Adrenal gland (tissue), 12 donors: ENCODE data around the gene SARS1. TPM values are rescaled to one million over a fixed set of nuclear protein-coding genes. Genes with fewer than 3 reads are reported as not detected.
"Not testable (repeated sequence)": the region's sequence is repeated elsewhere in the genome, so short reads cannot be mapped to it uniquely, and the experiment has no call there.

ENCODE experiments used
- DNase-seq, 7 donors: peaks; one replicate each; pipeline ENCODE4 v3.0.0-alpha.2; 2019 to 2020
- H3K27ac ChIP-seq, 5 donors: fragments of 200-600 bp; sonication (generic) in 4 of 5; 1 replicate in 3 of 5; 2 replicates in 2 of 5; pipeline versions ENCODE4 v1.5.1 to v1.8.0; 2016 to 2020; ENCODE audit warnings: mild to moderate bottlenecking in 1 of 5
- H3K27me3 ChIP-seq: fragments of 200-600 bp; 2 replicates; pipeline ENCODE4 v1.8.0; 2021
- H3K36me3 ChIP-seq, 2 donors: fragments of 200-600 bp; replicated peaks in 1 of 2; 1 replicate in 1 of 2; 2 replicates in 1 of 2; pipeline versions ENCODE4 v1.5.1 to v1.8.0; 2018 to 2022
- H3K4me1 ChIP-seq, 2 donors: fragments of 200-600 bp; replicated peaks in 1 of 2; 1 replicate in 1 of 2; 2 replicates in 1 of 2; pipeline versions ENCODE4 v1.5.1 to v1.8.0; 2018 to 2021
- H3K4me3 ChIP-seq, 4 donors: fragments of 200-600 bp; sonication (generic) in 3 of 4; one replicate each; pipeline ENCODE4 v1.5.1; 2016 to 2018
- H3K9me3 ChIP-seq, 3 donors: fragments of 200-600 bp; sonication (generic) in 1 of 3; replicated peaks in 1 of 3; 1 replicate in 2 of 3; 2 replicates in 1 of 3; pipeline versions ENCODE4 v1.5.1 to v1.8.0; 2016 to 2021
- POLR2A ChIP-seq, 2 donors: fragments of 450-650 bp; IDR thresholded peaks; one replicate each; pipeline ENCODE4 v1.6.1; 2017; ENCODE audit warnings: antibody characterized with exemption in 2 of 2, mild to moderate bottlenecking in 2 of 2, moderate library complexity in 1 of 2
- WGBS, 4 donors: extraction: QIAGEN DNeasy Blood & Tissue Kit in 2 of 4; methylation state at CpG; one replicate each; pipeline versions ENCODE4 v1.1.5 to v1.1.7; 2013 to 2017; 5-methylcytosine and 5-hydroxymethylcytosine counted together
- intact Hi-C, 2 donors: fragments of 100-400 bp; cut with DNase I; formaldehyde crosslinking; loops; one replicate each; pipeline versions ENCODE4 v1.14.1 to v1.15.0; 2022 to 2023
- polyA plus RNA-seq, 3 donors: library from polyadenylated mRNA; stranded (reverse); fragments of 200-250 nt in 2 of 3; fragments of 350-450 nt in 1 of 3; fragmentation: Illumina TruSeq in 1 of 3; extraction: RNeasy Lipid Tissue Mini Kit (QIAGEN cat#74804) in 1 of 3; gene quantifications; one replicate each; pipeline ENCODE4 v1.2.3, GENCODE V29; 2013 to 2014
- total RNA-seq, 9 donors: library from RNA; depleted of rRNA in 4 of 9; stranded (reverse); fragments of >200 nt in 4 of 9; fragments of 120-200 nt in 1 of 9; fragmentation: NEBNext Ultra II Directional in 1 of 9; extraction: Animal tissue kit (Norgen Biotek cat#: 25700) in 1 of 9; gene quantifications; one replicate each; pipeline versions ENCODE4 v1.1.0 to v1.2.4, GENCODE V29; 2013 to 2023
- TF ChIP-seq, protein P1 (sequence below), 6 experiments: fragments of 450-650 bp in 4 of 6; fragments of 200-600 bp in 2 of 6; sonication (generic) in 1 of 6; IDR thresholded peaks; 1 replicate in 5 of 6; 2 replicates in 1 of 6; pipeline versions ENCODE4 v1.5.1 to v1.8.0; 2016 to 2021; ENCODE audit warnings: antibody characterized with exemption in 6 of 6, mild to moderate bottlenecking in 2 of 6, moderate library complexity in 1 of 6
- donor health status: healthy with polysubstance abuse.
- donor health status: Bipolar disorder and iron deficiency.
- donor health status: DM: yes; HTN: yes; CAD: no.
- donor health status: DM: no; HTN: no; CAD: no.
- donor health status: DM: no; HTN: no; CAD: no.
- donor health status: DM: yes; HTN: yes; CAD: no.

The SARS1 gene
- total and polyA plus RNA-seq, 12 donors, result 64.3 to 216 (median 152) TPM

DNA sequence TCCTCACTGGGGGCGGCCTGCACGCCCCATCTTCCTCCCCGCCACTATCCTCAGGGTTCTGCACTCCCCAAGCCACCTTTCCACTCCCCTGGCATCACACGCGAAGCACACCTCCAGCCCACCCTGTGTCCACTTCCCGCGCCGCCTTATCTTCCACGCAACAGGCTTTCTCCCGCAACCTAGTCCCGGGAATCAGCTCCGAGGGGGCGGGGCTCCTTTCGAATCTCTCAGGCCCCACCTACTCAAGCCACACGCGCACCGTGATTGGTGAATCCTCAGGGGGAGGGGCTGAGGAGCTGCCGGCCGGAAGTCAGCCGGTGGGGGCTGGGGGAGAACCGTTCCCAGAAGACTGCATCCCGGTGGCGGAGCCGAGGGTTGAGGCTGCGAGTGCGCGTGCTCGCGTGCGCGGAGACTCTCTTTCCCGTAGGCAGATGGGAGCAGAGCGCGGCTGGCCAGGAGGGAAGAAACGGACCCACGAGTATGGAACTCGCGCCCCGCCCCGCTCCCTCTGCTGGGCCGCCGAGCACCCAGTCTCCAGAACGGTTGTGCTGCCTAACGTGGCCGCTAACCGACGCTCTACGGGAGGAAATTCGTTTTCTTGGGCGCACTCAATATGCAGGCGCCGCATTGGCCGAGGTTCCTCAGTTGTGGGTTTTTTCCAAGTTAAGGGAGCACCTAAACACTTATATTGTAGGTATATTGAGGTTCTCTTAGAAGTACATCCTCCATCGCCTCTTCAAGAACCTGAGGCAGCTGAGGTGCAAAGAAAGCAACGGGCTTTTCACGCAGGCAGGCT is 69.4 kb downstream of the SARS1 start, which contains the start of gene PSRC1:
Gene PSRC1 (minus strand): TSS at position 194 of the 796 bp plus-strand sequence.
- DNase-seq, result peak; percentile 95 to 98 (median 97)
- Histone ChIP-seq H3K36me3 (no peaks in the 10 kb centered on the region), H3K27me3 (no peaks in the 10 kb centered on the region), H3K9me3 (no peaks in the 10 kb centered on the region), H3K4me1 (peaks cover 0 to 17% of the 10 kb centered on the region in 2 donors), H3K4me3 (peak within 1 kb of the TSS; percentile 15 to 69 (median 42)), H3K27ac (peak within 1 kb of the TSS; percentile 73 to 94 (median 83))
- intact Hi-C loops, result no loop called here
- peak in 1 of 2 donors; percentile 86 for TF ChIP-seq POLR2A (IDR thresholded peaks at IDR 0.05)
- TF ChIP-seq, protein P1, sequence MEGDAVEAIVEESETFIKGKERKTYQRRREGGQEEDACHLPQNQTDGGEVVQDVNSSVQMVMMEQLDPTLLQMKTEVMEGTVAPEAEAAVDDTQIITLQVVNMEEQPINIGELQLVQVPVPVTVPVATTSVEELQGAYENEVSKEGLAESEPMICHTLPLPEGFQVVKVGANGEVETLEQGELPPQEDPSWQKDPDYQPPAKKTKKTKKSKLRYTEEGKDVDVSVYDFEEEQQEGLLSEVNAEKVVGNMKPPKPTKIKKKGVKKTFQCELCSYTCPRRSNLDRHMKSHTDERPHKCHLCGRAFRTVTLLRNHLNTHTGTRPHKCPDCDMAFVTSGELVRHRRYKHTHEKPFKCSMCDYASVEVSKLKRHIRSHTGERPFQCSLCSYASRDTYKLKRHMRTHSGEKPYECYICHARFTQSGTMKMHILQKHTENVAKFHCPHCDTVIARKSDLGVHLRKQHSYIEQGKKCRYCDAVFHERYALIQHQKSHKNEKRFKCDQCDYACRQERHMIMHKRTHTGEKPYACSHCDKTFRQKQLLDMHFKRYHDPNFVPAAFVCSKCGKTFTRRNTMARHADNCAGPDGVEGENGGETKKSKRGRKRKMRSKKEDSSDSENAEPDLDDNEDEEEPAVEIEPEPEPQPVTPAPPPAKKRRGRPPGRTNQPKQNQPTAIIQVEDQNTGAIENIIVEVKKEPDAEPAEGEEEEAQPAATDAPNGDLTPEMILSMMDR (IDR thresholded peaks at IDR 0.05), result peak; percentile 31 to 69 (median 62)
- WGBS, 4 donors, result 0 to 3% (median 1%) methylated on average over 22 to 56 of the region's 56 CpGs

DNA sequence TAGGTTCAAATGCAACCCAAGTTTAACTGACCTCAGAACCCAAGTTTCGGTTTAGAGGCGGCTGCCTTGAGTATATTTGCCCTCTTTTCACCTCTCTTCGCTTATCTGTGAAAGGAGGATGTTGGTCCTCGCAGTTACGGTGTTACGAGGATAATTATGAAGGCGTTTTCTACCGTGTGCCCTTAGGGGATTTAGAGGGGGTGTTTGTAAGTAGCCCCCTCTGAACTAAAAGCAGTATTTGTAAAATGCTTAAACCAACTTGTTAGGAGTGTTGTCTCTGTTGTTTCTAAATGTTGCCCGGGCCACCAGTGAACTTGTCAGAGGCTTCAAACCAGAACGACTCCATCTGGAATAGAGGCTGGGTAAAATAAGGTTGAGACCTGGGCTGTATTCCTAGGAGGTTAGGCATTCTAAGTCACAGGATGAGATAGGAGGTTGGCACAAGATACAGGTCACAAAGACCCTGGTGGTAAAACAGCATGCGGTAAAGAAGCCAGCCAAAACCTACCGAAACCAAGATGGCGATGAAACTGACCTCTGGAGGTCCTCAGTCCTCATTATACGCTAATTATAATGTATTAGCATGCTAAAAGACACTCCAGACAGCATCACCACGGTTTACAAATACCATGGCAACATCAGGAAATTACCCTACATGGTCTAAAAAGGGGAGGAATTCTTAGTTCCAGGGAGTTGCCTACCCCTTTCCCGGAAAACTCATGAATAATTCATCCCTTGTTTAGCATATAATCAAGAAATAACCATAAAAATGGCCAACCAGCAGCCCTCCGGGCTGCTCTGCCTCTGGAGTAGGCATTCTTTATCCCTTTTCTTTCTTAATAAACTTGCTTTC is 70.3 kb downstream of the SARS1 start:
- Histone ChIP-seq H3K4me1 (peaks cover 0 to 17% of the 10 kb centered on the region in 2 donors), H3K27ac (peak overlapping the region; percentile 73 to 94 (median 83)), H3K4me3 (peak overlapping the region; percentile 15 to 69 (median 42)), H3K36me3 (no peaks in the 10 kb centered on the region), H3K9me3 (no peaks in the 10 kb centered on the region), H3K27me3 (no peaks in the 10 kb centered on the region)
- no peak for DNase-seq
- TF ChIP-seq, protein P1 (IDR thresholded peaks at IDR 0.05), result no peak
- TF ChIP-seq POLR2A (IDR thresholded peaks at IDR 0.05), result no peak
- WGBS, 4 donors, result 41 to 47% (median 45%) methylated on average over 17 of the region's 17 CpGs
- intact Hi-C loops, result no loop called here

DNA sequence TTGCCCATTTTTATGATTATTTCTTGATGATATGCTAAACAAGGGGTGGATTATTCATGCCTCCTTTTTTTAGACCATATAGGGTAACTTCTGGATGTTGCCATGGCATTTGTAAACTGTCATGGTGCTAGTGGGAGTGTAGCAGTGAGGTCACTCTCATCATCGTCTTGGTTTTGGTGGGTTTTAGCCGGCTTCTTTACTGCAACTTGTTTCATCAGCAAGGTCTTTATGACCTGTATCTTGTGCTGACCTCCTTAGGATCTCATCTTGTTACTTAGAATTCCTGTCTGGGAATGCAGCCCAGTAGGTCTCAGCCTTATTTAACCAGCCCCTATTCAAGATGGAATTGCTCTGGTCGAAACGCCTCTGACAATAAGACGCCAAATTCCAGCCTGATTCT is 73.0 kb downstream of the SARS1 start:
- H3K27ac ChIP-seq, intact Hi-C loops, DNase-seq, H3K36me3 ChIP-seq, H3K4me3 ChIP-seq, H3K27me3 ChIP-seq, H3K9me3 ChIP-seq: not testable (repeated sequence)
- 83 to 89% (median 85%) methylated on average over 5 of the region's 5 CpGs for WGBS, 4 donors
- peaks cover 0 to 16% of the 10 kb centered on the region in 2 donors for H3K4me1 ChIP-seq

Other genes with a start within 250 kb of the SARS1 start
- 10 to 100 TPM in 6 of 9 donors, 1 to 10 TPM in 3; 8.2 to 16.0 (median 10.9) TPM for gene WDR47, start 171.8 kb upstream of the SARS1 start, total RNA-seq
- 10 to 100 TPM in 1 of 3 donors, 1 to 10 TPM in 2; 2.4 to 11.8 (median 2.7) TPM for gene WDR47, start 171.8 kb upstream of the SARS1 start, polyA plus RNA-seq
- 10 to 100 TPM; 11.7 to 68.6 (median 31.3) TPM for gene TAF13, start 137.9 kb upstream of the SARS1 start, total RNA-seq
- gene TAF13, start 137.9 kb upstream of the SARS1 start, polyA plus RNA-seq, result 10 to 100 TPM; 13.7 to 96.5 (median 21.6) TPM
- 10 to 100 TPM; 30.0 to 92.1 (median 58.1) TPM for gene TMEM167B, start 123.2 kb upstream of the SARS1 start, total RNA-seq
- gene TMEM167B, start 123.2 kb upstream of the SARS1 start, polyA plus RNA-seq, result 100 to 1,000 TPM in 1 of 3 donors, 10 to 100 TPM in 2; 14.2 to 106 (median 16.9) TPM
- 1 to 10 TPM in 6 of 9 donors, under 1 TPM in 3; 0.09 to 9.9 (median 1.4) TPM for gene ELAPOR1, start 99.8 kb upstream of the SARS1 start, total RNA-seq
- 10 to 100 TPM in 1 of 3 donors, 1 to 10 TPM in 2; 1.4 to 11.2 (median 5.6) TPM for gene ELAPOR1, start 99.8 kb upstream of the SARS1 start, polyA plus RNA-seq
- gene CELSR2, start 35.6 kb downstream of the SARS1 start, total RNA-seq, result 1 to 10 TPM in 8 of 9 donors, under 1 TPM in 1; 0.89 to 9.1 (median 5.1) TPM
- 1 to 10 TPM; 1.7 to 6.3 (median 1.8) TPM for gene CELSR2, start 35.6 kb downstream of the SARS1 start, polyA plus RNA-seq
- 10 to 100 TPM in 1 of 9 donors, 1 to 10 TPM in 7, under 1 TPM in 1; 0.52 to 13.2 (median 2.6) TPM for gene PSRC1, start 69.2 kb downstream of the SARS1 start, total RNA-seq
- 1 to 10 TPM; 1.7 to 5.8 (median 2.4) TPM for gene PSRC1, start 69.2 kb downstream of the SARS1 start, polyA plus RNA-seq
- 10 to 100 TPM in 1 of 9 donors, under 1 TPM in 3, not detected in 5; 0.32 to 12.3 (median 0.51) TPM for gene MYBPHL, start 93.1 kb downstream of the SARS1 start, total RNA-seq
- under 1 TPM in 2 of 3 donors, not detected in 1; 0.35 to 0.98 TPM for gene MYBPHL, start 93.1 kb downstream of the SARS1 start, polyA plus RNA-seq
- gene SORT1, start 184.0 kb downstream of the SARS1 start, total RNA-seq, result 10 to 100 TPM; 20.1 to 56.8 (median 41.8) TPM
- gene SORT1, start 184.0 kb downstream of the SARS1 start, polyA plus RNA-seq, result 10 to 100 TPM; 13.4 to 14.6 (median 14.2) TPM
- 100 to 1,000 TPM in 2 of 9 donors, 10 to 100 TPM in 7; 22.8 to 187 (median 67.8) TPM for gene PSMA5, start 212.5 kb downstream of the SARS1 start, total RNA-seq
- 100 to 1,000 TPM in 1 of 3 donors, 10 to 100 TPM in 2; 26.3 to 108 (median 40.1) TPM for gene PSMA5, start 212.5 kb downstream of the SARS1 start, polyA plus RNA-seq